ENCODE data around the gene RDH16.
"Not testable (repeated sequence)": the region's sequence is repeated elsewhere in the genome, so short reads cannot be mapped to it uniquely, and the experiment has no call there.

RDH16 gene

DNA sequence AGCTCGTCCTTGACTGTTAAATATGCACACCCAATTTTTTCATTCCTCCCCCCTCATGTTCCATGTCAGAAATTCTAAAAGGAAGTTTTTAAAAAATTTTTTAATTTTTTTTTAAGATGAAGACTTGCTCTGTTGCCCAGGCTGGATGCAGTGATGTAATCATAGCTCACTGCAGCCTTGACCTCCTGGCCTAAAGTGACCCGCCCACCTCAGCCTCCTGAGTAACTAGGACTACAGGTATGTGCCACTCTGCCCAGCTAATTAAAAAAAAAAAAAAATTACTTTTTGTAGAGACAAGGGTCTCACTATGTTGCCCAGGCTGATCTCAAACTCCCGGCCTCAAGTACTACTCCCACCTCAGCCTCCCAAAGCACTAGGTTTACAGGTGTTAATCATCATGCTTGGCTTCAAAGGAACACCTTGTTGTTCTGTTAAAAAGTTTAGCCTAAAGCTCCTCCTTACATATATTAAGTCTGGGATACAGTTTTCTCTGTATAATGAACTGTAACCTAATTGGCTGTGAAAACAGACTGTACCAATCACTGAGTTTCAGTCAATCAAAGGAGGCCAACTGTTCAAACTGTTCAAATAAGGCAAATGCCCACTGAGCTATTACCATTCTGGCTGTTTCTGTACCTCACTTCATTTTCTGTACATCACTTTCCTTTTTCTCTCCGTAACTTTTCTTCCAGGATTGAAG lies 41.0 kb downstream of the RDH16 start:
- no peak for DNase-seq

DNA sequence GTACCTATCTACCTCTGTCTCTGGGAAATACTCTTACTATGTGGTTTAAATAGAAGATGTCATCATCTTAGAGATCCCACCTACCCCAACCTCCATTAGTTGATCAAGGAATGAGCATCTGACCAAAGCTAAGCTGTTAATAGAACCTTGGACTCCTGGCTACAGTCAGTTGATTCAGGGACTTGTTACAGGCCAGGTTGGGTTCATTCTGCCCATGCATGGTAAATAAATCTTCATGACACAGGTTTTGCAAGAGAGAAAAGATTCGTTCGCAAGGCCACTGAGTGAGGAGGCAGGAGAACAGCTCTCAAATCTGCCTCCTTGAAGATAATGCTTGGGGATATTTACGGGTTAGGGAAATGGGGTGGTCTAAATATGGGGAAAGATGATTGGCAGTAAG lies 42.7 kb downstream of the RDH16 start:
- DNase-seq, result no peak

DNA sequence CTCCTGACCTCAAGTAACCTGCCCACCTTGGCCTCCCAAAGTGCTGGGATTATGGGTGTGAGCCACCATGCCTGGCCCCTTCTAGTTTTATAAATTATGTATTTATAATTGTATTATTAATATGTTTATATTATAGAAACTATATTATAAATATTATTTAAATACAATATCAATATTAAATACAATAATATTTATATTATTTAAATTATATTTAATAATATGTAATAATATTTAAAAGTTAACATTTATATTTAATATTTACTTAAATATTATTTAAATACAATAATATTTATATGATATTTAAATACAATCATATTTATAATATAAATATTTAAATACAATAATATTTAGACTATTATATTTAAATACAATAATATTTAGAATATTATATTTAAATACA lies 43.2 kb downstream of the RDH16 start:
- no peak for DNase-seq

DNA sequence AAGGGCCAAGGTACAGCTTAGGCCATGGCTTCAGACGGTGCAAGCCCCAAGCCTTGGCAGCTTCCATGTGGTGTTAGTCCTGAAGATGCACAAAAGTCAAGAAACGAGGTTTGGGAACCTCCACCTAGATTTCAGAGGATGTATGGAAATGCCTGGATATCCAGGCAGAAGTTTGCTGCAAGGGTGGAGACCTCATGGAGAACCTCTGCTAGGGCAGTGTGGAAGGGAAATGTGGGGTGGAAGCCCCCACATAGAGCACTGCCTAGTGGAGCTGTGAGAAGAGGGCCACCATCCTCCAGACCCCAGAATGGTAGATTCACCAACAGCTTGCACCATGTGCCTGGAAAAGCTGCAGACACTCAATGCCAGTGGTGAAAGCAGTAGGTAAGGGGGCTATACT lies 48.0 kb downstream of the RDH16 start:
- DNase-seq, result not testable (repeated sequence)

DNA sequence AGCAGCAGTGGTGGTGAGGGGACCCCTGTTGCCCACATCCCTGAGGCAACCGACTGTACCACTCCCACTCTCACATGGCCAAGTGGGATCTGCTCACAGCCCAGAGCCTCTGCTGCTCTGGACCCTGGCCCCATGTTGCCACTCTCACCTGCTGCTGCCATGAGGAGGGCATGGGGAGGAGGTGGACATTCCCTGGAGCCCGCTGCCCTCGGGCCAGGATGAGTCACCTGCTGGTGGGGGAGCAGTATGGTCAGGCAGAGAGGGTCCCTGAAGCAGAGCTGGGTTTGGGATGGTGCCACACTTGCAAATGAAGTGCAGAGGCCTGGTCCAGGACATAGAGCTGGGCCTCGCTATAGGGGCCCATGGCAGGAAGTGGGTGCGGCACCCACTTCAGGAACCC lies 49.3 kb downstream of the RDH16 start:
- DNase-seq, result no peak

DNA sequence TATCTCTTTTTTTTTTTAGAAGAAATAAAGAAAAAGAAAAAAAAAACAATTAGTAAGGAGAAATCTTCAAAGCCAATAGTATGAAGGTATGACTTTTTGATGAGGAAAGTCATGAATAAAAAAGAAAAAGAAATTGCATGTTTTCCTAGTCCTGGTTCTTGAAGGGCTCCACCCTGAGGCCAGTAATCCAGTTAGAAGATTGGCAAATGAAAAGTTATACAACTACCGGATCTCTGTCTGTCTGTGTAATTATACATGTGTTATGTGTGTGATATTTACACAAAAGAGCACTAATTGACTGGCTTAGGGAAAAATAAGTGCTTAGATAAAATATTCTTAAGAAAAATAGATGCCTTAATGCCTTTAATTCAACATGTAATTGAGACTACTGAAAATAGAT lies 51.6 kb downstream of the RDH16 start:
- DNase-seq, result no peak

DNA sequence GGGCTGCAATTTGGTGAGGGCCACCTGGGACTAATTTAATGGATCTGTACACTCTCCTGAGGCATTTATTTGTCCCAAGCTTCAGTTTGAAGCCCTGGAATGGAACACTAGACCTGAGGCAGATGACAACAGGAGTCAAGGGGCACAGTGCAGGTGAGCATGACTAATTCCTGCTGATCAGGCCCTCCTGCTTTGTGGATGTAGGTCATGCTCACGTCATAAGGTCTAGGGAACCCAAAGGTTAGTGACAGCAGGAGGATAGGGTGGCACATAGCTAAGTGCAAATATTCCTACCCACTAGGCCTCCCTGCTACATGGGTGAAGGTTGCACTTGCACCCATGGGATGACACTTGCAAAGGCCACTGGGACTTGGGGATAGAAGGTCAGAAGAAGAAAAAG lies 54.0 kb downstream of the RDH16 start:
- DNase-seq, result no peak
